GM15510 (cell line): ENCODE measurements around the gene SNX15.

ENCODE experiments used
- POLR2A ChIP-seq: IDR thresholded peaks from 3 replicates; pipeline ENCODE4 v1.6.1; 2011; ENCODE audit warnings: borderline replicate concordance; ENCODE audit not compliant: insufficient read length; ENCODE audit errors: extremely low read depth

Gene SNX15

GRCh38 chr11:65013130-65013887 is 13.9 kb upstream of the SNX15 start:
- TF ChIP-seq POLR2A = peak; percentile 7

GRCh38 chr11:65013888-65014725 is 13.1 kb upstream of the SNX15 start, which contains the start of gene ARL2:
Gene ARL2 (plus strand): TSS chr11:65014160. CDS start chr11:65014208, 48 bp downstream.
- peak; percentile 57 for TF ChIP-seq POLR2A

- no peak for TF ChIP-seq POLR2A
Observed at GRCh38 chr11:65014726-65015227, 12.5 kb upstream of the SNX15 start.

GRCh38 chr11:65016705-65017104 is 10.5 kb upstream of the SNX15 start:
- no peak for TF ChIP-seq POLR2A

GRCh38 chr11:65017937-65018336 is 9.3 kb upstream of the SNX15 start:
- no peak for TF ChIP-seq POLR2A

DNA sequence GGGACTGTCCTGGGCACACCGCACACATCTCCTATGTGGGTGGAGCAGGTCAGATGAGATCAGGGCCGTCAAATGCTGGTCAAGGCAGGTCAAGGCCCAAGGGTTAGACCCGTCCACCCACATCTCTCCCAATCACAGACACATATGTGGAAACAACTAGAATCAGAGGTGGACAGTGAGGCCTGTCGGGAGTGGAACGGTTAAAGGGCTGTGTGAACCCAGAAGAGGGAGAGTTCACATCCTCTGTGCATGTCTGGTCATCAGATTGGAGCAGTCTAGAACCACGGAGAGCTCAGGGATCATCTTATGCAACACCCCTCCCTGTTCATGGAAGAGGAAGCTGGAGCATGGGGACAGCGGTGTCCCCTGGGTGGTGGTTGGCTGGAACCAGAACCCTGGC is 7.4 kb upstream of the SNX15 start:
- no peak for TF ChIP-seq POLR2A

GRCh38 chr11:65021003-65021402 is 6.2 kb upstream of the SNX15 start:
- no peak for TF ChIP-seq POLR2A

GRCh38 chr11:65021509-65021908 is 5.7 kb upstream of the SNX15 start:
- no peak for TF ChIP-seq POLR2A

DNA sequence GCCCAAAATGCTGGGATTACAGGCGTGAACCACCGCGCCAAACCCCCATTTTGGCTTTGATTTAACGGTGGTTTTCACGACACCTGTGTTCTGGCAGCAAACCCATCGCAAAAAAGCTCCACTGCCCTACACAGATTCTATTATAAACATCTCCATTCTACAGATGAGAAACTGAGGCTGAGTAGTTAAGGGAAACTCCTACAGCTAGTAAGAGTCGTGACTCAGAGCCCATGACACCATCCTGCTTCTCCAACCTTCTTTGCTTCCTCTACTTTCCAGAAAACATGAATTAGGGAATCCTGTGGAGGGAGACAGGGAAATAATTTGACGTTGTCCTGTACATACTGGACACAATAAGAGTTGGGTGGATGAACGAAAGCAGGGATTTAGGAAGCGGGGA is 429 bp upstream of the SNX15 start:
- no peak for TF ChIP-seq POLR2A

DNA sequence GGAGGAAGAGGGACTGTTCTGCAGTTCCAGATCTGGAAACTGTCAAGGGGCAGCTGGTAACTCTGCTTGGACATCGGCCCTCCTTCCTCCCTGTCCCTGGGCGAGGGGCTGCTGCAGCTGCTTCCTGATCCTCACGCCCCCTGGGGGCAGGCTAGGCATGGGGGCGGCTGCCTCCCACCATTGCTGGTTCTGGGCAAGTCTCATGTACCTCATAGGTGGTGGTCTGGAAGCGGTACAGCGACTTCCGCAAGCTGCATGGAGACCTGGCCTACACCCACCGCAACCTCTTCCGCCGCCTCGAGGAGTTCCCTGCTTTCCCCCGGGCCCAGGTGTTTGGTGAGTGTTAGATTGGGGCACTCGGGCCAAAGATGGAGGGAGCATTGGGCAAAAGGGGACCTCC is 5.0 kb downstream of the SNX15 start:
- no peak for TF ChIP-seq POLR2A

DNA sequence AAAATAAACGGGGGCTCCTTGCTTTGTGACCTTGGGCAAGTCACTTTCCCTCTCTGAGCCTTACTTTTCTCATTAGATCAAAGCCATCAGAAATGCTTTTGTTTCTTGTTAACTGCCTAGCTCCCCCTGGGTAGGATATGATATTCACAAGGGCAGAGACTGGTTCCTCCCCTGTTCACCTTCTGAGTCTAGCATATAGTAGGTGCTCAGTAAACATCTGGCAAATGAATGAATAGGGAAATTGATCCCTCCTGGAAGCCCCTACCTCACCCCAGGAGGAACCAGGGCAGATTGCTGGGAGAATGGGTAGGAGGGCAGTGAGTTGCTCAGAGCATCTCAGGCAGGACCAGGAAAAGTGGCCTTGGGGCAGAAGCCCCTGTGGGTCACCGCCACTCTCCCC is 7.2 kb downstream of the SNX15 start:
- TF ChIP-seq POLR2A = no peak

- no peak for TF ChIP-seq POLR2A
Observed at GRCh38 chr11:65035579-65035978, 8.3 kb downstream of the SNX15 start.

DNA sequence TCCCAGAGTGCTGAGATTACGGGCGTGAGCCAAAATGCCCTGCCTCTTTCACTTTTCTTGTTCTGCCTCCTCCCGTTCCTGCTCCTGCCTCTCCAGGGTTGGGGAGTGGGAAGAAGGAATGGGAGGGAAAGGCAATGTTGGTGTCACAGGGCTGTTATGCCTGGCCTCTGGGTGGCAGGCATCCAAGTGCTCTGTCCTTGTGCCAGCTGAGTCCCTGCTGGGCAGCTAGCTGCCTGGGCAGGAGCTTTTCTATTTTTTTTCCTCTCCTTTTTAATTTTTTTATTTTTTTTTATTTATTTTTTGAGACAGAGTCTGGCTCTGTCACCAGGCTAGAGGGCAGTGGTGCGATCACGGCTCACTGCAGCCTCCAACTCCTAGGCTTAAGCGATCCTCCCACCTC is 9.7 kb downstream of the SNX15 start:
- TF ChIP-seq POLR2A = no peak

DNA sequence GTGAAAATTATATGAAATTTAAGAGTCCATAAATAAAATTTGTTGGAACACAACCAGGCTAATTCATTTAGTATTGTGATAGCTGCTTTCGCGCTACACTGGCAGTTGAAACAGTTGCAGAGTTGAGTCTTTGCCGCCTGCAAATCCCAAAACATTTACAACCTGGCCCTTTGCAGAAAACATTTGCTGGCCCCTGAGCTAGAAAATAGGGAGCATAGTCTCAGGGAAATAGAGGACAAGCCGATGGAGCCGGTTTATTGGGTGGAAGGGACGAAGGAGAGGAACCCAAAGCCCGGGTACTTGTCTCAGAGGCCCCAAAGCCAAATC is 13.2 kb downstream of the SNX15 start:
- peak; percentile 53 for TF ChIP-seq POLR2A

- peak; percentile 35 for TF ChIP-seq POLR2A
Observed at GRCh38 chr11:65040847-65041622, 13.8 kb downstream of the SNX15 start, which contains the start of gene SAC3D1. Gene SAC3D1 (plus strand): TSS chr11:65041210. CDS start chr11:65041293, 83 bp downstream.
